ENCODE measurements around the gene UCK2. TPM values are rescaled to one million over a fixed set of nuclear protein-coding genes. Genes with fewer than 3 reads are reported as not detected.

The UCK2 gene
- total RNA-seq, 1 donor from 2014 or later = 9.6 TPM

- intact Hi-C loops (cut with micrococcal nuclease) = no loop called here
- Histone ChIP-seq H3K9me3 (replicated peaks) (no peaks in the 10 kb centered on the region), H3K4me1 (no peaks in the 10 kb centered on the region), H3K27me3 (ENCODE audit: low read depth) (peaks cover 3% of the 10 kb centered on the region), H3K36me3 (no peaks in the 10 kb centered on the region), H3K27ac (replicated peaks) (no peak overlapping the region), H3K4me3 (no peak overlapping the region)
- TF ChIP-seq CTCF (IDR thresholded peaks at IDR 0.05; ENCODE audit: borderline replicate concordance) = no peak
- no peak for DNase-seq
These were observed 127.5 kb downstream of the UCK2 start for GRCh38 chr1:165954940-165955339.

GRCh38 chr1:165958306-165958705 lies 130.9 kb downstream of the UCK2 start:
- Histone ChIP-seq H3K36me3 (no peaks in the 10 kb centered on the region), H3K27me3 (ENCODE audit: low read depth) (peaks cover 3% of the 10 kb centered on the region), H3K27ac (replicated peaks) (no peak overlapping the region), H3K4me1 (no peaks in the 10 kb centered on the region), H3K9me3 (replicated peaks) (peaks cover 6% of the 10 kb centered on the region), H3K4me3 (no peak overlapping the region)
- no peak for TF ChIP-seq CTCF (IDR thresholded peaks at IDR 0.05; ENCODE audit: borderline replicate concordance)
- no peak for DNase-seq
- intact Hi-C loops (cut with micrococcal nuclease) = no loop called here

- Histone ChIP-seq H3K27ac (replicated peaks) (no peak overlapping the region), H3K27me3 (ENCODE audit: low read depth) (peaks cover 3% of the 10 kb centered on the region), H3K4me1 (no peaks in the 10 kb centered on the region), H3K9me3 (replicated peaks) (peaks cover 6% of the 10 kb centered on the region), H3K4me3 (no peak overlapping the region), H3K36me3 (no peaks in the 10 kb centered on the region)
- intact Hi-C loops (cut with micrococcal nuclease) = no loop called here
- no peak for TF ChIP-seq CTCF (IDR thresholded peaks at IDR 0.05; ENCODE audit: borderline replicate concordance)
- DNase-seq = no peak
These were observed 132.7 kb downstream of the UCK2 start for GRCh38 chr1:165960136-165960535.

GRCh38 chr1:165960881-165961280 lies 133.5 kb downstream of the UCK2 start:
- no peak for DNase-seq
- H3K27ac ChIP-seq (replicated peaks) = no peak overlapping the region
- peaks cover 6% of the 10 kb centered on the region for H3K9me3 ChIP-seq (replicated peaks)
- intact Hi-C loops (cut with micrococcal nuclease) = no loop called here
- H3K4me3 ChIP-seq = no peak overlapping the region
- no peak for TF ChIP-seq CTCF (IDR thresholded peaks at IDR 0.05; ENCODE audit: borderline replicate concordance)
- no peaks in the 10 kb centered on the region for H3K36me3 ChIP-seq
- H3K4me1 ChIP-seq = no peaks in the 10 kb centered on the region
- H3K27me3 ChIP-seq (ENCODE audit: low read depth) = peaks cover 3% of the 10 kb centered on the region

Other genes starting within 250 kb of the UCK2 start
- 718 TPM for gene MGST3, start 196.4 kb upstream of the UCK2 start, total RNA-seq
- 63.2 TPM for gene ALDH9A1, start 129.1 kb upstream of the UCK2 start, total RNA-seq
- gene TMCO1, start 58.7 kb upstream of the UCK2 start, total RNA-seq = 51.9 TPM